Caco-2 (cell line): ENCODE data around the gene EHBP1. TPM values are rescaled to one million over a fixed set of nuclear protein-coding genes. Genes with fewer than 3 reads are reported as not detected.

Source experiments
- BruUV-seq: library from RNA; stranded (reverse); fragments of 400-500 nt; replicated peaks from 2 replicates; lab custom pipeline; 2021; lab: Mats Ljungman, UMichigan
- CTCF ChIA-PET: fragments of 300-600 bp; sonication (Branson Sonifier 250); formaldehyde crosslinking; loops from one replicate; lab custom pipeline; 2022; ENCODE audit warnings: antibody characterized with exemption; lab: Charles Lee
- POLR2A ChIA-PET: fragments of 300-600 bp; sonication (Branson Sonifier 250); formaldehyde crosslinking; loops from one replicate; lab custom pipeline; 2022; ENCODE audit warnings: antibody characterized with exemption; lab: Charles Lee
- DNase-seq, 2 experiments: peaks; one replicate each; pipeline versions ENCODE4 v3.0.0 to v3.0.0-alpha.2; 2020 to 2022
- H3K27me3 ChIP-seq: replicated peaks from 2 replicates; pipeline ENCODE4 v1.6.0; 2011; ENCODE audit warnings: low read length; ENCODE audit not compliant: control insufficient read depth, insufficient read depth
- H3K36me3 ChIP-seq: 2 replicates; pipeline ENCODE4 v1.5.1; 2011; ENCODE audit warnings: low read length; ENCODE audit not compliant: control insufficient read depth, insufficient read depth
- H3K4me1 ChIP-seq: fragments of 250-450 bp; sonication (Bioruptor Pico); 2 replicates; pipeline ENCODE4 v1.5.1; 2020; ENCODE audit warnings: mild to moderate bottlenecking
- H3K4me3 ChIP-seq: 2 replicates; pipeline ENCODE4 v1.5.1; 2011; ENCODE audit warnings: low read depth, mild to moderate bottlenecking, control low read depth, low read length
- H3K9me3 ChIP-seq: fragments of 250-450 bp; sonication (Bioruptor Pico); 2 replicates; pipeline ENCODE4 v1.5.1; 2020; ENCODE audit warnings: mild to moderate bottlenecking, moderate library complexity
- H3K27ac Mint-ChIP-seq: one replicate; pipeline ENCODE4 v1.8.0; 2022; ENCODE audit warnings: mixed read lengths; ENCODE audit not compliant: unreplicated experiment
- H3K27me3 Mint-ChIP-seq: one replicate; pipeline ENCODE4 v1.8.0; 2022; ENCODE audit warnings: mixed read lengths; ENCODE audit not compliant: insufficient read depth, unreplicated experiment
- H3K36me3 Mint-ChIP-seq: one replicate; pipeline ENCODE4 v1.8.0; 2022; ENCODE audit warnings: mild to moderate bottlenecking, mixed read lengths; ENCODE audit not compliant: insufficient read depth, unreplicated experiment
- H3K4me1 Mint-ChIP-seq: one replicate; pipeline ENCODE4 v1.8.0; 2022; ENCODE audit warnings: low read depth, mixed read lengths; ENCODE audit not compliant: unreplicated experiment
- H3K4me3 Mint-ChIP-seq: one replicate; pipeline ENCODE4 v1.8.0; 2022; ENCODE audit warnings: mild to moderate bottlenecking, moderate library complexity, mixed read lengths; ENCODE audit not compliant: unreplicated experiment
- H3K9me3 Mint-ChIP-seq: one replicate; pipeline ENCODE4 v1.8.0; 2022; ENCODE audit warnings: mixed read lengths; ENCODE audit not compliant: unreplicated experiment
- CTCF ChIP-seq, 2 experiments: fragments of 200-600 bp in 1 of 2; IDR thresholded peaks; 1 replicate in 1 of 2; 2 replicates in 1 of 2; pipeline versions ENCODE4 v1.5.1 to v1.8.0; 2011 to 2022; ENCODE audit warnings: antibody characterized with exemption in 1 of 2, control low read depth in 1 of 2, inconsistent platforms in 1 of 2, low read depth in 1 of 2, low read length in 1 of 2, mild to moderate bottlenecking in 1 of 2, moderate library complexity in 1 of 2; ENCODE audit not compliant: insufficient read depth in 1 of 2, severe bottlenecking in 1 of 2, unreplicated experiment in 1 of 2
- intact Hi-C: fragments of 100-400 bp; cut with micrococcal nuclease; formaldehyde crosslinking; loops from one replicate; pipeline ENCODE4 v1.10.0; 2022; ENCODE audit not compliant: unreplicated experiment
- total RNA-seq: library from RNA; stranded (reverse); gene quantifications from 2 replicates; pipeline ENCODE4 v1.2.3, GENCODE V29; 2022

The EHBP1 gene
- total RNA-seq, 1 experiment from 2014 or later, result 120 TPM

GRCh38 chr2:62897187-62897827, 191.8 kb downstream of the EHBP1 start:
- BruUV-seq, result no TSS peak
- no peak for DNase-seq
- Histone ChIP-seq H3K36me3 (no peaks in the 10 kb centered on the region), H3K9me3 (no peaks in the 10 kb centered on the region), H3K4me3 (no peak overlapping the region), H3K4me1 (no peaks in the 10 kb centered on the region), H3K27me3 (no peaks in the 10 kb centered on the region)
- H3K9me3 Mint-ChIP-seq, result no peaks in the 10 kb centered on the region
- H3K4me3 Mint-ChIP-seq, result no peak overlapping the region
- H3K27me3 Mint-ChIP-seq, result no peaks in the 10 kb centered on the region
- ChIA-PET CTCF (no interaction called here), POLR2A (no interaction called here)
- TF ChIP-seq CTCF (IDR thresholded peaks at IDR 0.05; ENCODE audit: insufficient read depth in 1 of 2, low read depth in 1 of 2, low read length in 1 of 2, severe bottlenecking in 1 of 2, unreplicated experiment in 1 of 2), result no peak
- intact Hi-C loops, result no loop called here
- peaks cover 6% of the 10 kb centered on the region for H3K36me3 Mint-ChIP-seq
- no peaks in the 10 kb centered on the region for H3K4me1 Mint-ChIP-seq
- H3K27ac Mint-ChIP-seq, result no peak overlapping the region

GRCh38 chr2:62904344-62904743, 198.8 kb downstream of the EHBP1 start:
- Histone ChIP-seq H3K27me3 (no peaks in the 10 kb centered on the region), H3K9me3 (no peaks in the 10 kb centered on the region), H3K4me1 (no peaks in the 10 kb centered on the region), H3K4me3 (no peak overlapping the region), H3K36me3 (peaks cover 1% of the 10 kb centered on the region; the same call in 1 of the 2 replicates)
- intact Hi-C loops, result no loop called here
- Mint-ChIP-seq H3K27me3 (no peaks in the 10 kb centered on the region), H3K27ac (no peak overlapping the region), H3K9me3 (no peaks in the 10 kb centered on the region), H3K4me3 (no peak overlapping the region), H3K36me3 (peaks cover 11% of the 10 kb centered on the region), H3K4me1 (no peaks in the 10 kb centered on the region)
- DNase-seq, result no peak
- TF ChIP-seq CTCF (IDR thresholded peaks at IDR 0.05; ENCODE audit: insufficient read depth in 1 of 2, low read depth in 1 of 2, low read length in 1 of 2, severe bottlenecking in 1 of 2, unreplicated experiment in 1 of 2), result no peak
- POLR2A ChIA-PET, result no interaction called here
- CTCF ChIA-PET, result no interaction called here
- no TSS peak for BruUV-seq

GRCh38 chr2:62908145-62908544, 202.6 kb downstream of the EHBP1 start:
- POLR2A ChIA-PET, result no interaction called here
- Mint-ChIP-seq H3K36me3 (peaks cover 5% of the 10 kb centered on the region), H3K4me3 (no peak overlapping the region), H3K9me3 (no peaks in the 10 kb centered on the region), H3K4me1 (no peaks in the 10 kb centered on the region), H3K27ac (no peak overlapping the region), H3K27me3 (no peaks in the 10 kb centered on the region)
- no TSS peak for BruUV-seq
- H3K4me3 ChIP-seq, result no peak overlapping the region
- peaks cover 1% of the 10 kb centered on the region; the same call in 1 of the 2 replicates for H3K36me3 ChIP-seq
- DNase-seq, result no peak
- no peaks in the 10 kb centered on the region for H3K9me3 ChIP-seq
- no peaks in the 10 kb centered on the region for H3K27me3 ChIP-seq
- TF ChIP-seq CTCF (IDR thresholded peaks at IDR 0.05; ENCODE audit: insufficient read depth in 1 of 2, low read depth in 1 of 2, low read length in 1 of 2, severe bottlenecking in 1 of 2, unreplicated experiment in 1 of 2), result no peak
- intact Hi-C loops, result no loop called here
- H3K4me1 ChIP-seq, result no peaks in the 10 kb centered on the region
- CTCF ChIA-PET, result no interaction called here
